Hepatocyte (in vitro differentiated cells): ENCODE data around the gene AKAP6.

Experiments used
- EZH2 ChIP-seq: fragments of 200-600 bp; sonication (generic); IDR thresholded peaks from 2 replicates; pipeline ENCODE4 v1.6.1; 2016; ENCODE audit warnings: antibody characterized with exemption, mild to moderate bottlenecking, borderline replicate concordance
- EZH2phosphoT487 ChIP-seq: fragments of 200-600 bp; sonication (generic); IDR thresholded peaks from one replicate; pipeline ENCODE4 v1.6.1; 2018; ENCODE audit warnings: antibody characterized with exemption, mild to moderate bottlenecking, low read depth, moderate library complexity; ENCODE audit not compliant: unreplicated experiment, severe bottlenecking
- TF ChIP-seq, protein P1 (sequence below): fragments of 200-600 bp; sonication (generic); IDR thresholded peaks from 2 replicates; pipeline ENCODE4 v1.5.1; 2016; ENCODE audit warnings: antibody characterized with exemption, mild to moderate bottlenecking; ENCODE audit not compliant: poor library complexity

DNA sequence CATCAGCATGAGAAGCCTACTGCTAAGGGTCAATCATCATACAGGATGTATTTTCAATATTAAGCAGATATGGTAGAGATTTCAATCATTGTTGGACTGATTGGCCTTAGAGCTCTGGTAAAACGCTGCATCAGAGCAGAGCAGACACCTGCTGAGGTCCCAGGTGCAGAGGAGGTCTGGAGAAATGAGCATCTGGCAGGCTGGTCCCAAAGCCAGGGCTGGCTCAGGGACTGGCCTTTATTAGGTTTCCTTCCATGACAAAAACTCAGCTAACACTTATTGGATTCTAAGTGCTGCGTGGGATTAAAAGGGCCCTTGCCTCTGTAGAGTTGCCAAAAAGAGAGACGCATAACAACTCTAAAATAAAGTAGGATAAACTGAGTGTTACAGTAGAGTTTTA is 29.7 kb downstream of the AKAP6 start:
- TF ChIP-seq, protein P1, sequence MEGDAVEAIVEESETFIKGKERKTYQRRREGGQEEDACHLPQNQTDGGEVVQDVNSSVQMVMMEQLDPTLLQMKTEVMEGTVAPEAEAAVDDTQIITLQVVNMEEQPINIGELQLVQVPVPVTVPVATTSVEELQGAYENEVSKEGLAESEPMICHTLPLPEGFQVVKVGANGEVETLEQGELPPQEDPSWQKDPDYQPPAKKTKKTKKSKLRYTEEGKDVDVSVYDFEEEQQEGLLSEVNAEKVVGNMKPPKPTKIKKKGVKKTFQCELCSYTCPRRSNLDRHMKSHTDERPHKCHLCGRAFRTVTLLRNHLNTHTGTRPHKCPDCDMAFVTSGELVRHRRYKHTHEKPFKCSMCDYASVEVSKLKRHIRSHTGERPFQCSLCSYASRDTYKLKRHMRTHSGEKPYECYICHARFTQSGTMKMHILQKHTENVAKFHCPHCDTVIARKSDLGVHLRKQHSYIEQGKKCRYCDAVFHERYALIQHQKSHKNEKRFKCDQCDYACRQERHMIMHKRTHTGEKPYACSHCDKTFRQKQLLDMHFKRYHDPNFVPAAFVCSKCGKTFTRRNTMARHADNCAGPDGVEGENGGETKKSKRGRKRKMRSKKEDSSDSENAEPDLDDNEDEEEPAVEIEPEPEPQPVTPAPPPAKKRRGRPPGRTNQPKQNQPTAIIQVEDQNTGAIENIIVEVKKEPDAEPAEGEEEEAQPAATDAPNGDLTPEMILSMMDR = no peak
- TF ChIP-seq EZH2phosphoT487 (no peak), EZH2 (no peak)
